Kidney (tissue), 14 donors: ENCODE measurements around the gene EIF3A. TPM values are rescaled to one million over a fixed set of nuclear protein-coding genes. Genes with fewer than 3 reads are reported as not detected.

ENCODE experiments used
- DNase-seq, 5 donors: peaks; one replicate each; pipeline ENCODE4 v3.0.0-alpha.2; 2013 to 2020
- FAIRE-seq: peaks from 2 replicates; lab custom pipeline; 2012; peaks lifted over from hg19 to GRCh38; lab: Jason Lieb, UNC
- H3K27ac ChIP-seq, 2 donors: one replicate each; pipeline ENCODE4 v1.7.0; 2013; ENCODE audit warnings: low read depth in 2 of 2, low read length in 2 of 2, inconsistent platforms in 1 of 2
- H3K27me3 ChIP-seq: one replicate; pipeline ENCODE4 v1.7.1; 2013; ENCODE audit warnings: low read length, inconsistent platforms; ENCODE audit not compliant: control insufficient read depth, insufficient read depth
- H3K36me3 ChIP-seq, 3 donors: one replicate each; pipeline versions ENCODE4 v1.7.0 to v1.7.1; 2013; ENCODE audit warnings: low read length in 3 of 3, control low read depth in 1 of 3, inconsistent platforms in 1 of 3; ENCODE audit not compliant: insufficient read depth in 3 of 3, control insufficient read depth in 2 of 3
- H3K4me1 ChIP-seq, 3 donors: one replicate each; pipeline versions ENCODE4 v1.7.0 to v1.7.1; 2013; ENCODE audit warnings: low read length in 3 of 3, inconsistent platforms in 1 of 3, low read depth in 1 of 3; ENCODE audit not compliant: control insufficient read depth in 2 of 3, insufficient read depth in 2 of 3
- H3K4me3 ChIP-seq, 3 donors: one replicate each; pipeline versions ENCODE4 v1.7.0 to v1.8.1; 2013; ENCODE audit warnings: low read length in 3 of 3, control low read depth in 1 of 3, inconsistent platforms in 1 of 3
- H3K9ac ChIP-seq, 3 donors: one replicate each; pipeline versions ENCODE4 v1.7.0 to v1.7.1; 2013; ENCODE audit warnings: low read length in 3 of 3, control low read depth in 1 of 3, inconsistent platforms in 1 of 3
- H3K9me3 ChIP-seq, 3 donors: one replicate each; pipeline versions ENCODE4 v1.7.0 to v1.7.1; 2013; ENCODE audit warnings: low read length in 3 of 3, control low read depth in 1 of 3, inconsistent platforms in 1 of 3; ENCODE audit not compliant: control insufficient read depth in 2 of 3, insufficient read depth in 1 of 3
- intact Hi-C: fragments of 100-400 bp; cut with DNase I; formaldehyde crosslinking; loops from one replicate; pipeline ENCODE4 v1.11.1; 2022
- polyA plus RNA-seq: library from polyadenylated mRNA; stranded (reverse); fragments of 350-450 nt; fragmentation: Illumina TruSeq; extraction: RNeasy Lipid Tissue Mini Kit (QIAGEN cat#74804); gene quantifications from one replicate; pipeline ENCODE4 v1.2.3, GENCODE V29; 2014; ENCODE audit warnings: low read depth, low replicate concordance; ENCODE audit not compliant: insufficient read depth
- total RNA-seq: library from RNA; stranded (reverse); fragmentation: NEBNext Ultra II Directional; extraction: Animal tissue kit (Norgen Biotek cat#: 25700); gene quantifications from one replicate; pipeline ENCODE4 v1.2.1, GENCODE V29; 2021
- TF ChIP-seq, protein P1 (sequence below): IDR thresholded peaks from 3 replicates; pipeline ENCODE4 v1.5.1; 2012; ENCODE audit warnings: mild to moderate bottlenecking, moderate library complexity, borderline replicate concordance; ENCODE audit not compliant: insufficient read depth; ENCODE audit errors: extremely low read depth
- donor health status: control.
- donor health status: control.
- donor health status: control.
- donor health status: control.
- donor health status: control.
- donor health status: DM: yes; HTN: yes; CAD: no.
- donor health status: Normal renal cell carcinoma (clear cell type).

EIF3A gene
- total and polyA plus RNA-seq, 2 donors from 2014 or later = 24.9 to 95.6 TPM

DNA sequence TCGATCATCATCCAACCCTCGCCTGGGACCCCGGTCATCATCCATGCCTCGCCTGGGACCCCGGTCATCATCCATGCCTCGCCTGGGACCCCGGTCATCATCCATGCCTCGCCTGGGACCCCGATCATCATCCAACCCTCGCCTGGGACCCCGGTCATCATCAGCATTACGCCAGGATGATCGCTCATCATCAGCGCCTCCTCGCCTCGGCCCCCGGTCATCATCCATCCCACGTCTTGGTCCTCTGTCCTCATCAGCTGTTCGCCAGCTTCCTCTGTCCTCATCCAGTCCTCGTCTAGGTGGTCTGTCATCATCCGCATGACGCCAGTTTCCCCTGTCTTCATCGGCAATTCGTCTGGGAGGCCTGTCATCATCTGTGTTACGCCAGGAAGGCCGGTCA lies 38.4 kb downstream of the EIF3A start:
- FAIRE-seq (no peak), DNase-seq (no peak)
- Histone ChIP-seq H3K27me3 (no peaks in the 10 kb centered on the region), H3K9ac (no peak overlapping the region), H3K9me3 (no peaks in the 10 kb centered on the region), H3K4me3 (no peak overlapping the region), H3K27ac (no peak overlapping the region), H3K4me1 (no peaks in the 10 kb centered on the region), H3K36me3 (peaks cover 6 to 45% (median 36%) of the 10 kb centered on the region in 3 donors)
- TF ChIP-seq, protein P1, sequence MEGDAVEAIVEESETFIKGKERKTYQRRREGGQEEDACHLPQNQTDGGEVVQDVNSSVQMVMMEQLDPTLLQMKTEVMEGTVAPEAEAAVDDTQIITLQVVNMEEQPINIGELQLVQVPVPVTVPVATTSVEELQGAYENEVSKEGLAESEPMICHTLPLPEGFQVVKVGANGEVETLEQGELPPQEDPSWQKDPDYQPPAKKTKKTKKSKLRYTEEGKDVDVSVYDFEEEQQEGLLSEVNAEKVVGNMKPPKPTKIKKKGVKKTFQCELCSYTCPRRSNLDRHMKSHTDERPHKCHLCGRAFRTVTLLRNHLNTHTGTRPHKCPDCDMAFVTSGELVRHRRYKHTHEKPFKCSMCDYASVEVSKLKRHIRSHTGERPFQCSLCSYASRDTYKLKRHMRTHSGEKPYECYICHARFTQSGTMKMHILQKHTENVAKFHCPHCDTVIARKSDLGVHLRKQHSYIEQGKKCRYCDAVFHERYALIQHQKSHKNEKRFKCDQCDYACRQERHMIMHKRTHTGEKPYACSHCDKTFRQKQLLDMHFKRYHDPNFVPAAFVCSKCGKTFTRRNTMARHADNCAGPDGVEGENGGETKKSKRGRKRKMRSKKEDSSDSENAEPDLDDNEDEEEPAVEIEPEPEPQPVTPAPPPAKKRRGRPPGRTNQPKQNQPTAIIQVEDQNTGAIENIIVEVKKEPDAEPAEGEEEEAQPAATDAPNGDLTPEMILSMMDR = no peak
- intact Hi-C loops = no loop called here

DNA sequence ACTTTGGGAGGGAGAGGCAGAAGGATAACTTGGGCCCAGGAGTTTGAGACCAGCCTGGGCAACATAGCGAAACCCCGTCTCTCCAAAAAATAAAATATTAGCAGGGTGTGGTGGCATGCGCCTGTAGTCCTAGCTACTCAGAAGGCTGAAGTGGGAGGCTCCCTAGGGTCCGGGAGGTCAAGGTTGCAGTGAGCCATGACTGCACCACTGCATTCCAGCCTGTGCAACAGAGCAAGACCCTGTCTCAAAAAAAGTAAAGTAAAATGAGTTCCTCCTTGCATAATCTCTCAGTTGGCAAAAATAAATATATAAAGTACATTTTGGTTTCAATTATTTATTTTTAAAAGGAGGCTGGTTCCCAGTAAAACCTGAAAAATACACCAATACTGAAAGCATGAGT lies 39.3 kb downstream of the EIF3A start:
- Histone ChIP-seq H3K4me1 (no peaks in the 10 kb centered on the region), H3K4me3 (no peak overlapping the region), H3K27ac (no peak overlapping the region), H3K36me3 (peaks cover 7 to 51% (median 38%) of the 10 kb centered on the region in 3 donors), H3K9ac (no peak overlapping the region), H3K9me3 (no peaks in the 10 kb centered on the region), H3K27me3 (no peaks in the 10 kb centered on the region)
- DNase-seq (peak in 4 of 5 donors; percentile 54 to 70 (median 65)), FAIRE-seq (no peak)
- intact Hi-C loops = no loop called here
- TF ChIP-seq, protein P1 = no peak

DNA sequence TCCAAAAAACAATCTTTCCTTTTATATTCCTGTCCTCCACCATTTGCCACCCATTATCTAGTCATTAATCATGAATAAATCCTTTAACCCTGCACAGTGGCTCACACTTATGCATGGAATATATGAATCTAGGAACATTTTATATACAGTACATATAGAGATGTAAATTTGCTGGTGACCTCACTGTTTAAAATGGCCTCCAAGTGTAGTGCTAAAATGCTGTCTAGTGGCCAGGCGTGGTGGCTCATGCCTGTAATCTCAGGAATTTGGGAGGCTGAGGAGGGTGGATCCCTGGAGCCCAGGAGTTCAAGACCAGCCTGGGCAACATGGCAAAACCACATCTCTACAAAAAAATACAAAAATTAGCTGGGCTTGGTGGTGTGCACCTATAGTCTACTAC lies 41.5 kb downstream of the EIF3A start:
- intact Hi-C loops = no loop called here
- no peaks in the 10 kb centered on the region for H3K27me3 ChIP-seq
- peaks cover 7 to 59% (median 36%) of the 10 kb centered on the region in 3 donors for H3K36me3 ChIP-seq
- H3K4me1 ChIP-seq = no peaks in the 10 kb centered on the region
- no peak overlapping the region for H3K9ac ChIP-seq
- H3K9me3 ChIP-seq = no peaks in the 10 kb centered on the region
- FAIRE-seq (no peak), DNase-seq (no peak)
- TF ChIP-seq, protein P1 = no peak
- H3K27ac ChIP-seq = no peak overlapping the region
- H3K4me3 ChIP-seq = no peak overlapping the region

DNA sequence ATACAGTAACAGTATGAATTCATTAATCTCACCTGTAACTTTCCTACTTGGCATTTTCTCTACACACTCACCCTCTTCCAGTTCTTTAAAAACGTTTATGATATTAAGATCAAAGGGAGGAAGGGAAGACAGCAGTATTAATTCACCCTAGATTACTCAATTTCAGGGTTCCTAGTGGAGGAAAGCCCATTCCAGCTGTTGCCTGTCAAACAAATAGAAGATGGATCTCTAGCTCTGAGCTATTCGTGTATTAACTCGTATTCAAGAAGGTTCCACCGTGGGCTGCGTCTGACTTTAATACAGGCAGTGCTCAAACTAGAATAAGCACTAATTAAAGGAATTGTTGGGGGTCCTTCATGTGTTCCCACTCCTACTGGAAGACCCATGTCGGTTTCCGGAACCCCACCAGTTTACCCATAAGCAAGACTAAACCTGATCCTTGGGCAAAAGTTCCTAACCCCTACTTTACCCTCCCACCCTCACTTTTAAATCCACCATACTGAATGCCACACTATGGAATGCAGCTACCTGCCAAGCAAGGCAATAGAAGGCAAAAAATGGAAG lies 49.0 kb downstream of the EIF3A start:
- intact Hi-C loops = no loop called here
- no peak overlapping the region for H3K9ac ChIP-seq
- TF ChIP-seq, protein P1 = no peak
- H3K4me3 ChIP-seq = no peak overlapping the region
- peaks cover 0 to 8% (median 2%) of the 10 kb centered on the region in 3 donors for H3K4me1 ChIP-seq
- FAIRE-seq (no peak), DNase-seq (no peak)
- no peaks in the 10 kb centered on the region for H3K9me3 ChIP-seq
- peaks cover 0 to 18% (median 12%) of the 10 kb centered on the region in 3 donors for H3K36me3 ChIP-seq
- H3K27me3 ChIP-seq = no peaks in the 10 kb centered on the region
- H3K27ac ChIP-seq = no peak overlapping the region
